Activated gamma-delta T cell treated with anti-CD3 and anti-CD28 coated beads, Interleukin-2, amount 50 U/mL, for 16 hours (primary cell): ENCODE data around the gene SNRNP27.

Experiments
- DNase-seq: peaks from one replicate; pipeline ENCODE4 v3.0.0-alpha.2; 2020; ENCODE audit warnings: low read depth

SNRNP27 gene

DNA sequence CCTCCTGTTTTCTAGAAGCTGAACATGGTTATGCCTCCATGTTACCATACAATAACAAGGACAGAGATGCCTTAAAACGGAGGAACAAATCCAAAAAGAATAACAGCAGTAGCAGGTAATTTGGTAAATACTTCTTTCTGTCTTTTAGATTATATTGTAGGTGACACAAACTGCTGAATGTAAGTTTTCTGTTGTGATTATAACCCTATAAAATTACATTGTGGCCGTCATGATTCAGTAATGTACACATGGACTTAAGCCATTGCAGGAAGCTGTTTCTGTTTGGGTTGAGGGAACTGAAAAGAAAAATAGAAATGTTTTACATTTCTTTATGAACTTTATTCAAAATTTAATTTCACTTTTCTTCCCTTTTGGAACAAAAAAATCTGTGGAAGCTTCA is 22.4 kb downstream of the SNRNP27 start:
- DNase-seq: no peak

DNA sequence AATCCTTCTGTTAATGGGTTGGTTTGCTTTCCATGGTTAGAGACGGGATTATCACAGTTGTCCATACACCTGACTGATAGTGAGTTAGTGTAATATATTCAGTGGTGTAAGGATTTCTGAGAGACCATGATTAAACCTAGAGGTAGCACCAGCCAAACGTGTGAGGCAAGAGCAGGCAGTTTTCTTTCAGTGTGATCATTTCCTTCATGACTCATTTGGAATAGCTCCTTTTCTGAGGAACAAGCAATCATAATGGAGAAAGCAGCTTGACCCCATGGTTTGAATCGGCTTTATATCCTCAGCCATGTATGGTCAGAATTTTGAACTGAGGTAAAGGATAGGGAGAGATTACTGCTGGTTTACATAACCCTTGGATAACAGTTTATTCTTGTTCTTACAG is 24.1 kb downstream of the SNRNP27 start:
- DNase-seq: no peak

DNA sequence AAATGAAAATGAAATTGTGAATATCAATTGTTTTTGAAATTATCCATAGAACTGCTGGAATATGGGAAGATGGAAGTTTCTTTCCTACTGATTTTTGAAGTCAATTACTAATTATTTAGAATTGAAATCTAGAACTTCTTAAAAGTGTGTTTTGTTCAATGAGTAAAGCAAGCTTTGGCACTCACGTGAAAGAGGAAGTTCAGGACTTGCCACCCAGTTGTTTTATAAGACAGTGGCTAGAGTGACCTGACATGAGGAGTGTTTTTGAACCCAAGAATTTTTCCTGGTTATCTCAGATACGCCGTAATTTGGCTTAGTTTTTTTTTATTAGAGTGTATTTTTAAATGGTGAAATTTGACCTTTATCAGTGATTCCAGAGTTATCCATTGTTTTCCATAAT is 24.6 kb downstream of the SNRNP27 start:
- DNase-seq: no peak

- DNase-seq: no peak
These were observed 29.4 kb downstream of the SNRNP27 start for GRCh38 chr2:69923116-69923515.

DNA sequence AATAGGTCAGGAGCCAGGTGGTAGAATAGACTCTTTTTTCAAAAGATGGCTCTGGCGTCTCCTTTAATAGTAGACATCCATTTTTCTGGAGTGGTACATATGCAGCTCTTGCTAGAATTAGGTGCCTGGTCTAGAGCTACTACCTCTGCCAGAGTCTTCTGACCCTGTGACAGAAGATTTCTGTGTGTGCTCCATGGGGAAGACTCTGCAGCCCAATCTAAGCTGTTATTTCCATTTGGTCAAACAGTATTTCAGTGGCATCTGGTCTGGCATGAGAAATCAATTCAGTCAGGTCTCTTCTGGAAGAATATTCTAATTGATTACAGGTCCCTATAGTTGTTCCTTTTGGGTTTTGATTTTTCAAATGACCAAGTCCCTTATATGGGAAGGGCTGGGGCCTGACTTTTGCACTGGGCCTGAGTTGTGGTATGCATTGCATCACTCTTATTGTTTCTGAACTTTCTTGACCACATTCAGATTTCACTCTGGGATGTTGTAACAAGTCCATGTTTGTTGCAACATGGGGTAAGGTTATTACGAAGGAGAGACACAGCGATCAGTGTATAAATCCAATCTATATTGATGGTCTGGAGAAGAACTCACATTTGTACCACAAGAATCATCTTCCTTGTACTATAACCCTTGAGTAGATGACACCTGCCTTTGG is 33.2 kb downstream of the SNRNP27 start:
- no peak for DNase-seq

DNA sequence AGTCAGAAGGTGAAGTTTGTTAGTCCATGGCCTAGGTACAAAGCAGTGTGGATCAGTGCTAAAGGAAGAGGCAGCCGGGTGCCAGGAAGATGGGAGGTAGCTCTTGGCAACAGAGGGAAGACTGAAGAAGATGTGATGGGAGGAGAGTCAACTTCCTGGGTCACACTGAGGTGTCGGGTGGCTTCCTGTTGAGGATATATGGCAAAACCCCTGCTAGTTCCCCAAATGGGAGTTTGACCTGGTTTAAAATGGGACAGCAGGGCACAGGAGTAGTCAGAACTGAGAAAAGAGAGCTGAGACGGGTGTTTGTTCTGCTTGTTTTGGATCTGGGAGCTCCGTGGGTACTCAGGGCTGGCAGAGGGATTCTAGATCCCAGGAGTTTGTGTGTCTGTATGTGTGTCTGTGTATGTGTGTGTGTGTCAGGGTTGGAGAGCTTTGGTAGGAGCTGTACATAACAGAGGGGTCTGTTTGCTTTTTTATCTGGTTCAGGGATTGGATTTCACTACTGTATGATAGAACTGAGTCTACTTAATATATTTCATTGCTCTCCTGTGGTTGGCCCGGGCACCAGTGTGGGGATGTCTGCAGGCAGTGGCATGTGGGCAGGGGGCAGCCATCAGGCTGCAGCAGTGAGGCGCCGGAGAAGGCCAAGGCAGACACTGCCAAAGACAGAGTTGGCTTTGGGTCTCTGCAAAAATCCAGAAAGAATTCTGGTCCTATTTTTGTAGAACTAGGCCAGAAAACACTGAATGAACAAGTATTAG is 38.3 kb downstream of the SNRNP27 start:
- no peak for DNase-seq

GRCh38 chr2:69932596-69932922 is 38.8 kb downstream of the SNRNP27 start:
- DNase-seq: no peak

DNA sequence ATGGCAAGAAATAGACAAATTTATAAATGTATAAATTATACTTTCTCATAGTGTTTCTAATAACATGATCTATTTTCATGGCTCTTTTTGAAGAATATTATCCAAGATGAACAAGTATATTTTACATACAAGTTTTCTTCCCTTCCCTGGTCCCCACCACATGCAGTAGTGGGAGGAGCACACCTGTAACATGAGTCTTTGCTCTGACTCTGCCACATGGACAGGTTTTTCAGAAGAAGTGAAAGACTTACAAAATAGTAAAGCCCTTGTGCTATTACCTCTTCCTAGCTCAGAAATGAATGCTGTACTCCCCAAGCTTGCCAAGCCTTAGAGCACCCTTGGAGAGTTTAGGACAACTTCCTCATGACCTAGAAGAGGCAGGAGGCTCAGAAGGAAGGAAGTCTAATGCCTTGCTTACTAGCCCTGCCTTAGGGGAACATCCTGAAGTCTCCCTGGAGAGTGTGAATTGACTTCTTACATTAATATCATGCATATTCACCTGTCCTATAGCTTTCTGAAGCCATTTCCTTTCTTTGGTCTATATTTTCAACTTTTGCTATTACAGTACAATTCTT is 39.6 kb downstream of the SNRNP27 start:
- no peak for DNase-seq

- DNase-seq: no peak
These were observed 40.3 kb downstream of the SNRNP27 start for GRCh38 chr2:69933839-69934613.

GRCh38 chr2:69934614-69934908 is 40.8 kb downstream of the SNRNP27 start:
- DNase-seq: no peak

- no peak for DNase-seq
These were observed 41.3 kb downstream of the SNRNP27 start for GRCh38 chr2:69935011-69935410.

- DNase-seq: no peak
These were observed 43.1 kb downstream of the SNRNP27 start for GRCh38 chr2:69936906-69937305.

- DNase-seq: no peak
These were observed 44.2 kb downstream of the SNRNP27 start for GRCh38 chr2:69937968-69938367.

DNA sequence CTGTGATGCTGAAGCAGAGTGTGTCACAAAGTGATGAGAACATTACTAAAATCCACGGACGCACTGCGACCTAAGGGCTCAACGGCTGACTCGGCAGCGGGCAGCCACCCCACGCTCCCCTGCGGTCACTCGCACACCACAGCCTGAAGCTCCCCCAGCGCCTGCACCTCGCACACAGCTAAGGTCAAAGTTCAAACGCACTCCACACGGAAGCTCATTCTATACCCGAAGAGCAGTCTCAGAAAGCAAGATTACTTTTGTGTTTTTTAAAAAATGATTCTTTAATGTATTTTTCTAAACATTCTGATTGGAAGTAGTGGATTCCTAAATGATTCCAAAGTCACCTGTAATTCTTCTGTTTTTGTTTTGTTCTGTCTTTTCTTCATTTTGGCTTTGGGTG is 46.0 kb downstream of the SNRNP27 start:
- DNase-seq: no peak

- DNase-seq: no peak
These were observed 46.9 kb downstream of the SNRNP27 start for GRCh38 chr2:69940691-69941090.

- DNase-seq: no peak
These were observed 49.5 kb downstream of the SNRNP27 start for GRCh38 chr2:69943000-69943842.

DNA sequence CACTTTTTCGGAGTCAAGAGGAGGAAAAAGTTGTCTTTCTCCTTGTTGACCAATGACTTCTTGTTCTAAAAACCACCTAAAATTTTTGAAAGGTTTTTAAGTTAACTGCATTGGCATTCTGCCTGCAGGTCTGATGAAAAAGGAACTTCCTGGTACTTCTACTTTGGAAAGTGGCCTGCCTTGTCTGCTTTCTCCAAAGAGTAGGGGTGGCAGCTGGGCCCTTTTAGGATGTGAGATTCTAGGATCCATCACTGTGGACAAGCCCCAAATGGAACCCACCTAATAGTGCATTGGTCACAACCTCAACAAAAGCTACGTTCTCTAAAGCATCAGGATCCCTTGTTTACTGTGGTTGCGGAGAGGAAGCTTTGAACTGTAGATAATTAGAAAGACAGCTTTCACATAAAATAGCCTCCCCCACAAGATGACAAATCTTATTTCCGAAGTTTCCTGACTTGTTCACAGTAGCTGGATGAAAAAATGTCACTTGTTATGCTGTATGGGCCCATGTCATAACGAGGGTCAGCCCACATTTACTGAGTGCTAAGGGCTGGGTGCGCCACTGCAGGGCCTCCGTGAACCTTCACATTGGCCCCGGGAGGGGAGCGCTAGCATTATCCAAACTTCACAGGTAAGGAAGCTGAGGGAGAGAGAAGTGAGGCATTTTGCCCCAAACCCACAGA is 50.2 kb downstream of the SNRNP27 start:
- no peak for DNase-seq

DNA sequence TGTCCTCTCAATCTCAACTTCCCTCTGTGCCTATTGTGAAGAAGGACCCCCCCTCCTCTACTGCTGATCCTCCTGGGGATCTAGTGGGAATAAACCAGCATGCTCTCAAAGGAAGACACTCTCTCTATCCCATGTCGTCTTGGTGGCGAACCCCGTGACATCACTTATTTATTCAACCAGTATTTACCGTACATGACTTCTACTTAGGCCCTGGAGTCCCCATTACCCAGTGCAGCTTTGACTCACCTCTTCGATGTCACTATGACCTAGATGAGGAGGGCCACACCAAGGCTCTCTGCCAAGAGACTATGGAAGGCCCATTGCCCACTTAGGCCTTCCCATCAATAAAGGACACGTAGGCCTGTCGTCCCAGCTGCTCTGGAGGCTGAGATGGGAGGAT is 51.0 kb downstream of the SNRNP27 start:
- no peak for DNase-seq

GRCh38 chr2:69945441-69945840 is 51.7 kb downstream of the SNRNP27 start:
- no peak for DNase-seq

DNA sequence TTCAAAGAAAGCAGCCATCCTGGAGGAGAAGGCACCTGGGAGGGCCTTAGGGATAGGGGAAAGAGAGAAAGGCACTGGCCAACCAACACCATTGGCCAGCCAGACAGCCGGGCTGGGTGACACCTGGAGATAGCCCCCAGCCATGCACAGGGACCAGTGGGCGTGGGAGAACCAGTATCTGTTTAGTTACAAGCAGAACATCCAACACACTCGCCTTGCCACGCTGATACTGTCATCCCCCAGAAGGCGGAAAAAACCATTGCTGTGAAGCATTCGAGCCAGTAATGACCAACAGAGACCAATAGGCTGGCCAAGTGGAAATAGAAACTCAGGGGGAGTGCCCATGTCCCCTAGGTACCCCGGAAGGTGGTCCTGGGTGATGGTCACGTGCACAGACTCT is 52.2 kb downstream of the SNRNP27 start:
- no peak for DNase-seq
